ENCODE data around the gene LSAMP. TPM values are rescaled to one million over a fixed set of nuclear protein-coding genes. Genes with fewer than 3 reads are reported as not detected.

LSAMP gene
- polyA plus RNA-seq, 1 of the 3 experiments (the other 2 are of a cell fraction): 6.6 TPM

DNA sequence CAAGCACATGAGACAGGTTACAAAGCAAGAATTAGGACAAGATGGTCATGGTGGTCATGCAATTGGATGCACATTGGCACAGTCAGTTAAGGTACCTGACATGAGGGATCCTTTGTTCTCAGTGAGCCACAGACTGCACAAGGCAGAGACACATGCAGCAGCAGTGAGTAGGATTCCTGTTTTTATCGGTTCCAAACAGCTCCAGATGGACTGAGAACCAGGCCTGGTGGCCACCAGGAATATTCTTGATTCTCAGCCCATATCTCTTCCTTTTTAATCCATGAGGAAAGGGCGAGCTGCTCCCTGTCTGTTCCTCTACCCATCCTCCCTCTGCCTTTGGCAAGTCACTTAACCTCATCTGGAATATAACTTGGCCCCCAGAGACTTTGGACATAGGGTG is 411.2 kb downstream of the LSAMP start:
- CTCF ChIA-PET: interaction anchor here (1.6 to 2.1 kb wide), 3 partner anchors 10 to 12 kb away, joined by 4 to 6 read pairs (median 5); no protein-coding TSS in a partner anchor
- TF ChIP-seq MXI1 (IDR thresholded peaks at IDR 0.05; ENCODE audit: low read depth, low read length): no peak
- no peak overlapping the region for H2AFZ ChIP-seq (ENCODE audit: low read depth)
- POLR2A ChIA-PET: no interaction called here
- no peaks in the 10 kb centered on the region for H3F3A ChIP-seq (replicated peaks; ENCODE audit: insufficient read depth)
- no peaks in the 10 kb centered on the region for H3K36me3 ChIP-seq (replicated peaks in 1 of 2; ENCODE audit: control insufficient read depth in 1 of 2, insufficient read depth in 2 of 2, low read length in 1 of 2)
- H3K27me3 ChIP-seq (ENCODE audit: insufficient read depth): no peaks in the 10 kb centered on the region
- H3K9ac ChIP-seq: no peak overlapping the region
- peaks cover 0 to 5% of the 10 kb centered on the region in 2 experiments; a peak in 3 of 4 replicates for H3K4me1 ChIP-seq (ENCODE audit: control insufficient read depth in 1 of 2, insufficient read depth in 2 of 2, low read depth in 1 of 2, low read length in 1 of 2)
- no peak for DNase-seq
- H4K20me1 ChIP-seq (ENCODE audit: insufficient read depth): no peaks in the 10 kb centered on the region
- H3K4me2 ChIP-seq: no peak overlapping the region
- no peak overlapping the region for H3K4me3 ChIP-seq (ENCODE audit: low read depth in 2 of 2, low read length in 1 of 2)
- H3K9me3 ChIP-seq: no peaks in the 10 kb centered on the region
- H3K79me2 ChIP-seq (ENCODE audit: insufficient read depth): no peaks in the 10 kb centered on the region
- 67% methylated on average over 2 of the region's 2 CpGs for WGBS (ENCODE audit: low lambda C conversion rate)
- H3K27ac ChIP-seq (ENCODE audit: low read depth in 2 of 2, low read length in 1 of 2): no peak overlapping the region
- no peaks in the 10 kb centered on the region for H3K9me2 ChIP-seq

DNA sequence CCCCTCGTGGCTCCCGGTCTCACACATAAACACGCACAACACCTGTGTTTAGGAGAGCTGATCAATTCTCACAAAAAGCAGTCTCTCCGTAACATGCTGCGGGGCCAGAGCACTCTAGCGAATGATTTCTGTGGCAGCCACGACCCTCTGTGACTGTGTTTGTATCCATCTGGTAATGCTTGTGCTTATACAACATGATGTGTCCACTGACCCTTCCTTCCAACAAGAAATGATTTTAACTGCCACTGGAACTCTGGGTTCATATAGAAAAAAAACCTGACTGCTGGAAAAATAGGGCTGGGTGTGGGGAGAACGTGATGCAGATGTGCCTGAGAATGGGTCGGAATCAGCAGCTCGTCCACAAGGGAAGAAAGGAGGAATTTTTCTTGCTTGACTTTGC is 411.8 kb downstream of the LSAMP start:
- Histone ChIP-seq H3K9me3 (no peaks in the 10 kb centered on the region), H3K27me3 (ENCODE audit: insufficient read depth) (no peaks in the 10 kb centered on the region), H4K20me1 (ENCODE audit: insufficient read depth) (no peaks in the 10 kb centered on the region), H2AFZ (ENCODE audit: low read depth) (no peak overlapping the region), H3K4me2 (no peak overlapping the region), H3K79me2 (ENCODE audit: insufficient read depth) (no peaks in the 10 kb centered on the region), H3K4me1 (ENCODE audit: control insufficient read depth in 1 of 2, insufficient read depth in 2 of 2, low read depth in 1 of 2, low read length in 1 of 2) (peaks cover 0 to 5% of the 10 kb centered on the region in 2 experiments; a peak in 3 of 4 replicates), H3K9me2 (no peaks in the 10 kb centered on the region), H3K9ac (no peak overlapping the region), H3K27ac (ENCODE audit: low read depth in 2 of 2, low read length in 1 of 2) (no peak overlapping the region), H3K4me3 (ENCODE audit: low read depth in 2 of 2, low read length in 1 of 2) (no peak overlapping the region), H3K36me3 (replicated peaks in 1 of 2; ENCODE audit: control insufficient read depth in 1 of 2, insufficient read depth in 2 of 2, low read length in 1 of 2) (no peaks in the 10 kb centered on the region), H3F3A (replicated peaks; ENCODE audit: insufficient read depth) (no peaks in the 10 kb centered on the region)
- no peak for DNase-seq
- WGBS (ENCODE audit: low lambda C conversion rate): 85% methylated on average over 10 of the region's 10 CpGs
- CTCF ChIA-PET: interaction anchor here (0.7 to 2.1 kb wide), 4 partner anchors 9 to 123 kb away, joined by 3 to 6 read pairs (median 4); no protein-coding TSS in a partner anchor
- POLR2A ChIA-PET: no interaction called here
- TF ChIP-seq, protein P1, sequence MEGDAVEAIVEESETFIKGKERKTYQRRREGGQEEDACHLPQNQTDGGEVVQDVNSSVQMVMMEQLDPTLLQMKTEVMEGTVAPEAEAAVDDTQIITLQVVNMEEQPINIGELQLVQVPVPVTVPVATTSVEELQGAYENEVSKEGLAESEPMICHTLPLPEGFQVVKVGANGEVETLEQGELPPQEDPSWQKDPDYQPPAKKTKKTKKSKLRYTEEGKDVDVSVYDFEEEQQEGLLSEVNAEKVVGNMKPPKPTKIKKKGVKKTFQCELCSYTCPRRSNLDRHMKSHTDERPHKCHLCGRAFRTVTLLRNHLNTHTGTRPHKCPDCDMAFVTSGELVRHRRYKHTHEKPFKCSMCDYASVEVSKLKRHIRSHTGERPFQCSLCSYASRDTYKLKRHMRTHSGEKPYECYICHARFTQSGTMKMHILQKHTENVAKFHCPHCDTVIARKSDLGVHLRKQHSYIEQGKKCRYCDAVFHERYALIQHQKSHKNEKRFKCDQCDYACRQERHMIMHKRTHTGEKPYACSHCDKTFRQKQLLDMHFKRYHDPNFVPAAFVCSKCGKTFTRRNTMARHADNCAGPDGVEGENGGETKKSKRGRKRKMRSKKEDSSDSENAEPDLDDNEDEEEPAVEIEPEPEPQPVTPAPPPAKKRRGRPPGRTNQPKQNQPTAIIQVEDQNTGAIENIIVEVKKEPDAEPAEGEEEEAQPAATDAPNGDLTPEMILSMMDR (IDR thresholded peaks at IDR 0.05): no peak
- TF ChIP-seq MEF2A (IDR thresholded peaks at IDR 0.05; ENCODE audit: borderline replicate concordance, low read depth): no peak
- TF ChIP-seq, protein P2, sequence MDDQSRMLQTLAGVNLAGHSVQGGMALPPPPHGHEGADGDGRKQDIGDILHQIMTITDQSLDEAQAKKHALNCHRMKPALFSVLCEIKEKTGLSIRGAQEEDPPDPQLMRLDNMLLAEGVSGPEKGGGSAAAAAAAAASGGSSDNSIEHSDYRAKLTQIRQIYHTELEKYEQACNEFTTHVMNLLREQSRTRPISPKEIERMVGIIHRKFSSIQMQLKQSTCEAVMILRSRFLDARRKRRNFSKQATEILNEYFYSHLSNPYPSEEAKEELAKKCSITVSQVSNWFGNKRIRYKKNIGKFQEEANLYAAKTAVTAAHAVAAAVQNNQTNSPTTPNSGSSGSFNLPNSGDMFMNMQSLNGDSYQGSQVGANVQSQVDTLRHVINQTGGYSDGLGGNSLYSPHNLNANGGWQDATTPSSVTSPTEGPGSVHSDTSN (IDR thresholded peaks at IDR 0.05): no peak

- H3K4me2 ChIP-seq: no peak overlapping the region
- WGBS (ENCODE audit: low lambda C conversion rate): 68% methylated on average over 1 of the region's 1 CpG
- H3K9me2 ChIP-seq: no peaks in the 10 kb centered on the region
- H3K27me3 ChIP-seq (ENCODE audit: insufficient read depth): no peaks in the 10 kb centered on the region
- H3K27ac ChIP-seq (ENCODE audit: low read depth in 2 of 2, low read length in 1 of 2): no peak overlapping the region
- DNase-seq: no peak
- no peaks in the 10 kb centered on the region for H4K20me1 ChIP-seq (ENCODE audit: insufficient read depth)
- H3F3A ChIP-seq (replicated peaks; ENCODE audit: insufficient read depth): no peaks in the 10 kb centered on the region
- no peak overlapping the region for H3K9ac ChIP-seq
- peaks cover 0 to 5% of the 10 kb centered on the region in 2 experiments; a peak in 3 of 4 replicates for H3K4me1 ChIP-seq (ENCODE audit: control insufficient read depth in 1 of 2, insufficient read depth in 2 of 2, low read depth in 1 of 2, low read length in 1 of 2)
- no peak overlapping the region for H3K4me3 ChIP-seq (ENCODE audit: low read depth in 2 of 2, low read length in 1 of 2)
- no peak overlapping the region for H2AFZ ChIP-seq (ENCODE audit: low read depth)
- CTCF ChIA-PET: interaction anchor here (2.0 to 2.1 kb wide), 2 partner anchors 10 to 13 kb away, joined by 5 to 6 read pairs; no protein-coding TSS in a partner anchor
- POLR2A ChIA-PET: no interaction called here
- H3K79me2 ChIP-seq (ENCODE audit: insufficient read depth): no peaks in the 10 kb centered on the region
- H3K36me3 ChIP-seq (replicated peaks in 1 of 2; ENCODE audit: control insufficient read depth in 1 of 2, insufficient read depth in 2 of 2, low read length in 1 of 2): no peaks in the 10 kb centered on the region
- H3K9me3 ChIP-seq: no peaks in the 10 kb centered on the region
- TF ChIP-seq ZBTB33 (IDR thresholded peaks at IDR 0.05; ENCODE audit: borderline replicate concordance, low read depth) (no peak), CHD2 (IDR thresholded peaks at IDR 0.05; ENCODE audit: low read length, partially characterized antibody) (no peak), FOSL2 (IDR thresholded peaks at IDR 0.05; ENCODE audit: borderline replicate concordance, low read depth) (no peak), YY1 (IDR thresholded peaks at IDR 0.05; ENCODE audit: low read depth) (no peak), TCF12 (IDR thresholded peaks at IDR 0.05) (no peak), RFX5 (IDR thresholded peaks at IDR 0.05; ENCODE audit: low read length) (no peak), SIN3A (IDR thresholded peaks at IDR 0.05; ENCODE audit: borderline replicate concordance, low read depth, low read length) (no peak), TAF1 (IDR thresholded peaks at IDR 0.05; ENCODE audit: borderline replicate concordance, low read depth, low read length) (no peak), JUND (IDR thresholded peaks at IDR 0.05) (no peak), MXI1 (IDR thresholded peaks at IDR 0.05; ENCODE audit: low read depth, low read length) (no peak), RAD21 (IDR thresholded peaks at IDR 0.05; ENCODE audit: low read length) (no peak), RCOR1 (IDR thresholded peaks at IDR 0.05; ENCODE audit: low read length) (no peak), USF1 (IDR thresholded peaks at IDR 0.05; ENCODE audit: borderline replicate concordance, low read depth) (no peak)
These were observed 413.1 kb downstream of the LSAMP start for GRCh38 chr3:116032176-116032575.

All from SK-N-SH (cell line).